Adipocyte (in vitro differentiated cells): Measurements from ENCODE around the gene LIF.

ENCODE experiments used
- DNase-seq: peaks from one replicate; pipeline ENCODE4 v3.0.0-alpha.2; 2015; ENCODE audit warnings: low read depth
- H3K27me3 ChIP-seq: replicated peaks from 2 replicates; pipeline ENCODE4 v1.7.0; 2013; ENCODE audit warnings: mild to moderate bottlenecking, low read length, moderate library complexity; ENCODE audit not compliant: control insufficient read depth, insufficient read depth
- H3K36me3 ChIP-seq: 2 replicates; pipeline ENCODE4 v1.7.0; 2013; ENCODE audit warnings: low read length, mild to moderate bottlenecking, moderate library complexity; ENCODE audit not compliant: control insufficient read depth, insufficient read depth, severe bottlenecking
- H3K4me1 ChIP-seq: 2 replicates; pipeline ENCODE4 v1.7.0; 2013; ENCODE audit warnings: mild to moderate bottlenecking, low read length, moderate library complexity; ENCODE audit not compliant: control insufficient read depth, insufficient read depth
- H3K4me3 ChIP-seq: 2 replicates; pipeline ENCODE4 v1.7.0; 2013; ENCODE audit warnings: mild to moderate bottlenecking, low read length, moderate library complexity
- H3K9ac ChIP-seq: 2 replicates; pipeline ENCODE4 v1.7.0; 2013; ENCODE audit warnings: mild to moderate bottlenecking, low read length, moderate library complexity
- H3K9me3 ChIP-seq: 2 replicates; pipeline ENCODE4 v1.7.0; 2013; ENCODE audit warnings: mild to moderate bottlenecking, low read length, moderate library complexity; ENCODE audit not compliant: control insufficient read depth

LIF gene

GRCh38 chr22:30247974-30248373 lies 1.4 kb upstream of the LIF start:
- no peaks in the 10 kb centered on the region for H3K27me3 ChIP-seq
- H3K4me3 ChIP-seq: no peak overlapping the region
- peaks cover 11% of the 10 kb centered on the region for H3K4me1 ChIP-seq
- no peak overlapping the region for H3K9ac ChIP-seq
- no peaks in the 10 kb centered on the region for H3K9me3 ChIP-seq
- no peak for DNase-seq
- H3K36me3 ChIP-seq: no peaks in the 10 kb centered on the region

DNA sequence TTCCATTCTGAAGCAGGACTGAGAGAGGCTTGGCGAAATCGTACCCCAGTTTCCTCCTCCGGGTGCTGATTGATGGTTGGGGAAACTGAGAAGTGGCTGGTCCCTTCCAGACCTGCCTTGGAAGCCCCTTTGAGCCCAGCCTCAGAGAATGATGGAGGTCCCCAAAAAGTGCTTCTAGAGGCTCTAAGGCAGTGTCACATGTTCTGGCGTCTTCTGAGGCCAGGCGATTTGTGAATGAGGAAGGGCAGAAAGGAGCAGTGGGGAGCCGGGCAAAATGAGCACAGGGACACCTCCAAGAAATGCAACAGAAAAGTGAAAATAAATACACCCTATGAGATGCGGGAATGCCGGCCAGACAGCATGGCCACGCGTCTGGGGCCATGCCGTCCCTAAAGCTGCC lies 1.0 kb upstream of the LIF start:
- no peak overlapping the region for H3K9ac ChIP-seq
- H3K9me3 ChIP-seq: no peaks in the 10 kb centered on the region
- H3K4me3 ChIP-seq: no peak overlapping the region
- no peaks in the 10 kb centered on the region for H3K27me3 ChIP-seq
- no peak for DNase-seq
- H3K36me3 ChIP-seq: no peaks in the 10 kb centered on the region
- H3K4me1 ChIP-seq: peaks cover 11% of the 10 kb centered on the region

GRCh38 chr22:30246814-30247376 lies 336 bp upstream of the LIF start:
- DNase-seq: no peak
- no peaks in the 10 kb centered on the region for H3K36me3 ChIP-seq
- H3K27me3 ChIP-seq: no peaks in the 10 kb centered on the region
- peak overlapping the region; percentile 80 for H3K4me3 ChIP-seq
- H3K9me3 ChIP-seq: no peaks in the 10 kb centered on the region
- H3K4me1 ChIP-seq: peaks cover 11% of the 10 kb centered on the region
- H3K9ac ChIP-seq: no peak overlapping the region

DNA sequence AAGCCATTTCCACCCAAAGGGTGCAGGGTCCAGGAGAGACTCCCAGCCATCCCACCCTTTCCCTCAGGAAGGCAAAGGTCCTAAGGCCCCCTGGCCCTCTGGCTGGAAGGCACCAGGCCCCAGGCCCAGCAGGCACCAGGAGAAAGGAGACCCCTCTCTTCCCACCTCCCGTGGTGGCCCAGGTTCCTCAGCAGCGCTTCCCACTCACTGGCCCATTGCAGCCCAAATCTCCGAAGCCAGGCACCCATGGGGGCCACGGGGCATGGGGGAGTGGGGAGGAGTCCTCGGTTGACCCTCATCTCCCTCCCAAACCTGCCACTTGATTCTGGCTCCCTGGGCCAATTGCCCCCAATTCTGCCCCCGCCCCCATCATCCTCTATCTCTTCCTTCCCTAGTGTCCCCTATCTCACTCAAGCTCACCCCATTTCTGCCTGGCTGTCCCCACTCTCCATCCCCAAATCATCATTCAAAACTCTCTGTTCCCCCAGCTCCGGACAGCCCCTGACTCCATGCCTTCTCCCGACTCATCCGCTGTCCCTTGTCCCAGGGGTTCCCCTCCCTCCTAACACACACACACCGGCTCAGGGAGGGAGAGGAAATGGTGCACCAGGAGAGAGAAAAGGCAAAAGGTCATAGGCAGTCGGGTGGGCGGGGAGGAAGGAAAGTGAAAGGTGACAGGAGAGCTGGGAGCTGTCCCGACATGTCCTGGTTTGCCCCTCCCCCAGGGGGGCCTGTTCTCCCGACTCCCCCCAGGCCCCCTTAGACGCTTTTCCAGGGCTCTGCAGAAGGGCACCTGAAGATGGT lies 1.2 kb downstream of the LIF start:
- Histone ChIP-seq H3K36me3 (no peaks in the 10 kb centered on the region), H3K4me3 (peak overlapping the region; percentile 80), H3K9me3 (no peaks in the 10 kb centered on the region), H3K27me3 (no peaks in the 10 kb centered on the region), H3K4me1 (peaks cover 11% of the 10 kb centered on the region), H3K9ac (peak overlapping the region; percentile 57)
- DNase-seq: no peak

- Histone ChIP-seq H3K36me3 (no peaks in the 10 kb centered on the region), H3K4me1 (peaks cover 11% of the 10 kb centered on the region), H3K27me3 (no peaks in the 10 kb centered on the region), H3K9ac (no peak overlapping the region), H3K4me3 (no peak overlapping the region), H3K9me3 (no peaks in the 10 kb centered on the region)
- DNase-seq: no peak
Measured at GRCh38 chr22:30244641-30245040, 1.9 kb downstream of the LIF start.

GRCh38 chr22:30244066-30244465 lies 2.5 kb downstream of the LIF start:
- H3K27me3 ChIP-seq: no peaks in the 10 kb centered on the region
- no peak overlapping the region for H3K9ac ChIP-seq
- peaks cover 11% of the 10 kb centered on the region for H3K4me1 ChIP-seq
- no peak for DNase-seq
- H3K4me3 ChIP-seq: no peak overlapping the region
- no peaks in the 10 kb centered on the region for H3K36me3 ChIP-seq
- no peaks in the 10 kb centered on the region for H3K9me3 ChIP-seq

DNA sequence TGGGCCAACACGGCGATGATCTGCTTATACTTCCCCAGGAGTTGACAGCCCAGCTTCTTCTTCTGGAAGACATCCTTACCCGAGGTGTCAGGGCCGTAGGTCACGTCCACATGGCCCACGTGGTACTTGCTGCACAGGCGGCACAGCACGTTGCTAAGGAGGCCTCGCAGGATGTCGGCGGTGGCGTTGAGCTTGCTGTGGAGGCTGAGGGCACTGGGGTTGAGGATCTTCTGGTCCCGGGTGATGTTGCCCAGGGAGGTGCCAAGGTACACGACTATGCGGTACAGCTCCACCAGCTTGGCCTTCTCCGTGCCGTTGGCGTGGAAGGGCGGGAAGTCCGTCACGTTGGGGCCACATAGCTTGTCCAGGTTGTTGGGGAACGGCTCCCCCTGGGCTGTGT lies 2.9 kb downstream of the LIF start:
- Histone ChIP-seq H3K4me1 (peaks cover 11% of the 10 kb centered on the region), H3K27me3 (no peaks in the 10 kb centered on the region), H3K4me3 (no peak overlapping the region), H3K9ac (no peak overlapping the region), H3K36me3 (no peaks in the 10 kb centered on the region), H3K9me3 (no peaks in the 10 kb centered on the region)
- DNase-seq: no peak

DNA sequence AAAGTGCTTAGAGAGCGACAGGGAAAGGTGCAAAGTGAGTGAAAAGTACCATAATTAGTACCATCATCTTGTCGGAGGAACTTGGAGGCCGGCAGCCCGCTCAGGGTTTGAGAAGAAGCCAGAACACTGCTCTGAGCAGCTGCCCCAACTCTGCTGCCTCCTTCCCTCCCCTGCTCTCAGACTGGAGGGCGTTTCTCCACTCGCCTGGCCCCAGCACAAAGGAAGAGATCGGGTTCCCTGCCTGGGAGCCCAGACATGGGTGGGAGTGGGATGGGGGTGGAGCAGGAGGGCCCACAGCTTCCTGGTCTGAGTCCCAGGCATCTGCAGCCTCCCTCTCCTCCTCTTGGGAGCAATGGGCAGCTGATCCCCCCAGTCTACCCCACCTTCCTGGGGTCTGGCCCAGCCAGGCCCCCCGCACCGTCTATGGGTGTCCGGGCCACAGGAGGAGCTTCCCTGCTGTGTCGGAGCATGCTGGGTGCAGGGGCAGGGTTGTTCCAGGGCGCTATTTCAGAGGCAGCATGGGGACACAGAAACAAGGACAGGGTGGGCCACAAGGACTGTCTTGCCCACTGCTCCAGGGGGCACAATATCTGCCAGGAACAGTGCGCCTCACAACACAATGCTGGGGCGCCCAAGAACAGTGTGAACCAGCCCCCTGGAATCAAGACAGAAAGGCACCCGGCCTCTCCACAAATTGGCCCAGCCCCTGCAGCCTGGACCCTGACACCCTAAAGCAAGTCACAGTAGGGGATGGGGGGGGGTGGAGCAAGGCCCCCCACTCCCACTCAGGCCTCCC lies 4.8 kb downstream of the LIF start:
- H3K9me3 ChIP-seq: no peaks in the 10 kb centered on the region
- no peak overlapping the region for H3K4me3 ChIP-seq
- H3K36me3 ChIP-seq: no peaks in the 10 kb centered on the region
- peak; percentile 44 for DNase-seq
- peaks cover 11% of the 10 kb centered on the region for H3K4me1 ChIP-seq
- H3K9ac ChIP-seq: no peak overlapping the region
- H3K27me3 ChIP-seq: no peaks in the 10 kb centered on the region

- Histone ChIP-seq H3K4me1 (peaks cover 8% of the 10 kb centered on the region), H3K9me3 (peaks cover 2% of the 10 kb centered on the region), H3K36me3 (no peaks in the 10 kb centered on the region), H3K4me3 (no peak overlapping the region), H3K9ac (no peak overlapping the region), H3K27me3 (no peaks in the 10 kb centered on the region)
- no peak for DNase-seq
Measured at GRCh38 chr22:30240541-30241417, 5.8 kb downstream of the LIF start.

DNA sequence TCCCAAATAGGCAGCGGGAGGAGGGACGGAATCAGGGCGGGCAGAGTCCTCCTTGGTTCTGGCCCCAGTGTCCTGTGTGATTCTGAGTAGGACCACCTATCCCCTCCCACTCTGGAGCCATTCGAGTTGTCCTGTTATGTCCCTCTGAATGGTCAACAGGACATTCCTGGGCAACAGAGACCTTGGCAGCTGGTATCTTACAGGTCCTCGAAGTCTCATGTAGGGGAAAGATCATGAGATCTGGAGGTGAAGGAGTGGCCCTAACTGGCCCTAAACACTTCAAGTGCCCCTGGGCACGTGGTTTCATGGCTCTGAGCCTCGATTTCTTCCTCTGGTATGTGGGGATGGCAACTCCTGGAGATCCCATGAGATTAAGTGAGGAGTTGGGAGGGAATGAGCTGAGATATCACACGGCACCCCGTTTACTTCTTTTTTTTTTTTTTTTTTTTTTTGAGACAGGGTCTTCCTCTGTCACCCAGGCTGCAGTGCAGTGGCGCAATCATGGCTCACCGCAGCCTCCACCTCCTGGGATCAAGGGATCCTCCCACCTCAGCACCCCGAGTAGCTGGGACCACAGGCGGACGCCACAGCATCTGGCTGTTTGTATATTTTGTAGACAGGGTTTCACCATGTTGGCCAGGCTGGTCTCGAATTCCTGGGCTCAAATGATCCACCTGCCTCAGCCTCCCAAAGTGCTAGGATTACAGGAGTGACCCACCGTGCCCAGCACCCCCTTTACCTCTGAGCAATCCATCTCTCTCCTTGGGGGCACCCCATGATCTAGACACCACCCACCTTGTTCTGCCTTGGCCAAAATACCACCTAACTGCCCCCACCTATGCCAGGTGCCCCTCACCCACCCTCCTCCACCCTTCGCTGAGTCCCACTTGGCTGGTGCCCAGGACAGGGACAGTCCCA lies 6.8 kb downstream of the LIF start:
- H3K27me3 ChIP-seq: no peaks in the 10 kb centered on the region
- H3K9me3 ChIP-seq: peaks cover 2% of the 10 kb centered on the region
- H3K4me1 ChIP-seq: no peaks in the 10 kb centered on the region

More for the DNA sequence above, 6.8 kb downstream of the LIF start:
- H3K9ac ChIP-seq: no peak overlapping the region
- no peaks in the 10 kb centered on the region for H3K36me3 ChIP-seq
- H3K4me3 ChIP-seq: no peak overlapping the region
- no peak for DNase-seq
